ENCODE data around the gene MORN1.

MORN1 gene

DNA sequence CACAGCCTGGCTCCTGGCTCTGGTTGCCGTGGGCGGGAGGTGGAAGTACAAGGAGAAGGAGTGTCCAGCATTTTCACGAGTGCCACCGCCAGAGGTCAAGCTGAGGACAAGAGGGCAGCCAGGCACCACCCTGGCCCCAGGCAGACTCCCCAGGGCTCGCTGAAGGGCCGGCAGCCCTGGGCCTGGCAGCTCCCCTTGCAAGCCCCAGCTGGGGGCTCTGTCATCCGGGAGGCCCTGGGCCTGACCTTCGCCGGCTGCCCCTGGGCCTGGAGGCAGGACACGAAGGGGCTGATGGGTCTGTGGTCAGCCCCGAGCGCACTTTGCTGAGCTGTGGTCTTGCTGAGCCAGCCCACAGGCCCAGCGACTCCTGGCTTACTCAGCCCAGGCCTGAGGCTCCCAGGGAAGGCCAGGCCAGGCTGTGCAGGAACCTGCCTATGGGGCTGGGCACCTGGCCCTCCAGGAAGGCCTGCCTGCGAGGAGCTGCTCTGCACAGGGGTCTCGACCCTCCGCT lies 74.8 kb downstream of the MORN1 start:
- no peak for DNase-seq

- DNase-seq = no peak
Measured at GRCh38 chr1:2315674-2316450, 75.5 kb downstream of the MORN1 start.

GRCh38 chr1:2314803-2315673 lies 76.3 kb downstream of the MORN1 start:
- DNase-seq = no peak

GRCh38 chr1:2314273-2314802 lies 77.0 kb downstream of the MORN1 start:
- no peak for DNase-seq

GRCh38 chr1:2313651-2314261 lies 77.6 kb downstream of the MORN1 start:
- DNase-seq = no peak

DNA sequence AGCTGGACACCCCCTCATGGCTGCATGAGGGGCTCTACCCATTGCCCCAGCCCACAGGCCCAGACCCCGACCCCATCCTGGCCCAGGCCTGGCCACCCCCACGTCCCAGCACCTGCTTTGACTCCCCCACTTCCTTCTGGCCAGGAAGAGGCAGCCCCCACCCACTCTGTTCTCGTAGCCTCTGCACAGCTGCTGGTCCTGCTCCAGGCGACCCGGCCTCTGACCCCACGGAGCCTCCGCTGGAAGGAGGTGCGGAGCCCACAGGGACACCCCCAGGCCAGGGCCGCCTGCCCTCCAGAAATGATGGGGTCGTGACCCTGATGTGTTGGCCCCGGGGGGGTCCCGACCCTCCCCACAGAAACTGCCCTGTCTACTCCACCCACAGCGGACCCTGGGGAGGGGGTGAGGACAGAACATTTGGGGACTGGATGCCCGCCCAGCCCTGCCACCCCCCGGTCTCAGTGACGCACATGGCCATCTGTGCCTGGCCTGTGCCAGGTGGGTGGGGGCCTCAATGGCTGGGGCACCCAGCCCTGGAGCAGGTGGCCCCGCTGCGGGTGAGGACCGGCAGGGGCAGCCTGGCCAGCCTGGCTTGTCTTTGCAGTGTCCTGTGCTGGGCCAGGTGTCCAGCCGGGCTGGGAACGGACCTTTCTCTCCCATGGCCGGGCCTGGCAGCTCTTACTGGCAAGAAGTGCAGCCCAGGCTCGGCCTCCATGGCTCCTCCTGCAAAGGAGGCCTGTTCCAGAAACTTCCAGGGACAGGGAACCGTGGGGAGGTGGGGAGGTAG lies 78.6 kb downstream of the MORN1 start:
- no peak for DNase-seq

DNA sequence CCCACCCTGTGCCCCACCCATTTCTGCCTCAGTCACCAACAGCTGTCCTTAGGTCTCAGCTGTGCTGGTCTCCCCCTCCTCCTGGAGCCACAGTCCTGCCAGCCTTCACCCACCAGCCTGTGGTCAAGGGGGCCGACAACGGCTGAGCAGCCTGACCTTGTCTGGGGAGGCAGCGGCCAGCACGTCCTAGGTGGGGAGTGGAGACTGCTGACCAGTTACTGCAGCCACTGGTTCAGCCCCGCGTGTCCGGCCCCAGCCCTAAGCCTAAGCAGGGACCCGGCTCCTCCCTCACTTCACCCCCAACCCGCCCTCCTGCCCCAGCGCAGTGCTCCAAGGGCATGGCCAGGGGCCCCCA lies 79.2 kb downstream of the MORN1 start:
- DNase-seq = no peak

DNA sequence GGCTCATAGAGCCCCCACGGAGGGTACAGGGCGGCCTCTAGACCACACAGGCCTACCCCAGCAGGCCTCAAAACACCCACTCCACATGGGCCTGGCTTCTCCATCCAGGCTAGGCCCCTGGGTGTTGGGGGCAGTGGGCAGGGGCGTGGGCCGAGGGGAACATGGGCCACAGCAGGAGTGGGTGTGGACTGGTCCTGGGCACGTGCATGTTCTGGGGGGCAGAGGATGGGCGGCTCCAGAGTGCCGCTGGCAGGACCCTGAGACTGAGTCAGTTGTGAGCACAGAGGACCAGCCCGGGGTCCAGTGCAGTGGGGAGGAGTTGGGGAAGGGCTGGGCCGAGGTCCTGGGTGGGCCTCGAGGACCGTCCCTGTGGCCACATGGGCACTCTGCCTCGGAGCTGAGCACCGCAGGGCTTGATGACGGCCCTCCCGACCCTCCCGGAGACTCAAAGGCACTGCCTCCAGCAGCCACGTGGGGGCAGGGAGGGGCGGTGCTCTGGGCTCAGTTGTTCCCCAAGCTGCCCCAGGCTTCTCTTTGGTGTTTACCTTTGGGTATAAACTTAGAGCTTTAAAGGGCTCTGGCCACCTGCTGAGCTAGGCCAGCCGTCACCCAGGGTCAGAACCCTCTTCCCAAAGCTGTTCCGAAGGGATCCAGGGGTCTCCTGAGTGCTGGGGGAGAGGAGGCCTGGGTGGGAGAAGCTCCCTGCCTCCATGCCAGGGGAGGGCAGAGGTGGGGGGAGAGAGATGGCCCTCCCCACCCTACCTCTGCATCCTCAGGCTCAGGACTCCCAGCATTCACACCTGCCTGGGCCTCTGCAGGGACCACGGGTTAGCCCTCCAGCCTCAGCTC lies 79.9 kb downstream of the MORN1 start:
- peak; percentile 34 for DNase-seq

DNA sequence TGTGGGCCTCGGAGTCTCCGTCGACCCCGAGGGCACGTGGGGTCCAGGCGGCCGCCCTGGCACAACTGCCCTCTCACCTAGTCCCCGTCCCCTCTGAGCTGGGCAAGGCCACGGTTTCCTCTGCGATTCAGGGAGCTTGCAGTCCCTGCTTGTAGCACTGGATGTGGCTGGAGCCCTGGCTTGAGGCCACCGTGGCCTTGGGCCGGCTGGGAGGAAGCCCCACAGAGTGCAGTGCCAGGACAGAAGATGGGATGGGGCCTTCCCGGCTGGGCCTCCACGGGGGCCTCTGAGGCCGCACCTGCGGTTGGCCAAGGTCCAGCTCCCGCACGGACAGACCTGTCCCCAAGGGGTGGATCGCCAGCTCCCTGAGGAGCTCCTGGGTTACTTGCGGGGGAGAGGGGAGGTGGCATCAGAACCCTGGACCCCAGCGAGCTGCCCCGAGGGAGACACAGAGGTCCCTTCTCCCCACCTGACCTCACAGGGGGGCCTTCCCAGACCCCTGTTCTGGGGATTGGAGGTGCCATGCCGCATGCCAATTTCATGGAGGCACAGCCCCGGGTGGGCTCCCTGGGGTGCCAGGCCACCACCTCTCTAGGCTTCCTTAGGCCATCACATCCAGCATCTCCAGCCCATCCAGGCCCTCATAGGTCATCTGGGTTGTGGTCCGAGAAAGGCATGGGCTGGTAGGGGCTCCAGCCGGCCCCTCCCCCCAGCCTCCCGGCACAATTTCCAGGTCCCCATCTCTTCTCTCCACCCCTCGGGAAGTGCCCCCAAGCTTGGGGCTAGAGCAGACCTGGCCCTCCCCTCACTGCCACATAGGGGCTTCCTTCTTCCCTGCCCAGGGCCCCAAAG lies 80.8 kb downstream of the MORN1 start:
- no peak for DNase-seq

GRCh38 chr1:2308844-2309243 lies 82.5 kb downstream of the MORN1 start:
- no peak for DNase-seq

DNA sequence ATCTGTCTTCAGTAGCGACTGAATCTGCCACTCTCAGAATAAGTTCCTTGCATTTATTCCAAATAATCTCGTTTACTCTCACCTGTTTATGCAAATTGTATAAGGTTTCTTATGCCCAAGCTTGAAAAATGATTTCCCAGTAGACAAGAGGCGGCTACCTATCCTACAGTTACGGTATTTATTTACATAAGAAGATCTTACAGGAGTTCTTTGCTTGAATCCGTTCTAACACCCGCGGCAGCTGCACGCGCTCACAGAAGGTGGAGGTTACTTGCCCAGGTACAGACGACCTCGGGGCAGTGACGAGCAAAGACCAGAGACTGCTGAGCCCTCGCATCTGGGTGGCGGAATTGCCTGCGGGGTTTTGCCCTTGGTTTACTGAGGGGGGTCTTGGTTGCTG lies 83.4 kb downstream of the MORN1 start:
- peak; percentile 17 for DNase-seq

DNA sequence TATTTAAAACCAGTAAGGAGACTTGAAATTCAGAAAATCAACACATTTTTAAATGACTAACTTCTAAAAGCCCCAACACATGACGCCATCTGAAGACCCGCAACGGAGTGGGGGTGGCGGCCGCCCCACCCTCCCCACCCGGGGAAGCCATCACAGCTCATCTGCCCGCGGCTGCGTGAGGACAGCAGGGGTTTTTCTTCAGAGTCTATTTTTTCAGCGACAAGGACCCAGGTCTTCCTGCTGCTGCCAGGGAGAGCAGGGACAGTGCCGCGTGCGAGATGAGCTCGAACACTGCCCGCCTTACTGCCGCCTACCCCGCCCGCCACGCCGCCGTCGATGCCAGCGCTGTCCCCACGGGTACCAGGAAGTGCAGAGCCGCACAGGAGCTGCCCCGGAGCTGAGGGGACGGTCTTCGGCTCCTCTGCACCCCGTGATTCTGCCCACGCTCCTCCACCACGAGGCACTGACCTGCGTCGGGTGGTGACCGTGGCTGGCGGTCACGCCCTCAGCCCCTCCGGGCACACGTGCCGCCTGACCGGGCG lies 84.2 kb downstream of the MORN1 start:
- DNase-seq = no peak

GRCh38 chr1:2306151-2306978 lies 85.0 kb downstream of the MORN1 start:
- no peak for DNase-seq

GRCh38 chr1:2304921-2305681 lies 86.3 kb downstream of the MORN1 start:
- DNase-seq = no peak

DNA sequence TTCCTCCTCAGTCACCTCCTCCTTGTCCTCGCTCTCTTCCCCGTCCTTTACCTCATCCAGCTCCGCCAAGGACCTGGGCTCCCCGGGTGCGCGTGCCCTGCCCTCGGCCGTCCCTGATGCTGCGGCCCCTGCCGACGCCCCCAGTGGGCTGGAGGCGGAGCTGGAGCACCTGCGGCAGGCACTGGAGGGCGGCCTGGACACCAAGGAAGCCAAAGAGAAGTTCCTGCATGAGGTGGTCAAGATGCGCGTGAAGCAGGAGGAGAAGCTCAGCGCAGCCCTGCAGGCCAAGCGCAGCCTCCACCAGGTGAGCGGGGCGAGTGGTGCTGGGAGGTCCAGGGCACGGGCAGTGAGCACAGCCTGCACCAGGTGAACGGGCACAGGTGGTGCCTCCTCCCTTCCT lies 87.1 kb downstream of the MORN1 start:
- no peak for DNase-seq

- DNase-seq = no peak
Measured at GRCh38 chr1:2303781-2304180, 87.6 kb downstream of the MORN1 start.

- DNase-seq = no peak
Measured at GRCh38 chr1:2303016-2303775, 88.2 kb downstream of the MORN1 start.

Measured in NCI-H526 treated with DMSO at 0.1 percent for 48 hours (cell line).